ENCODE measurements around the gene CLEC16A.
"Not testable (repeated sequence)": the region's sequence is repeated elsewhere in the genome, so short reads cannot be mapped to it uniquely, and the experiment has no call there.

The CLEC16A gene

DNA sequence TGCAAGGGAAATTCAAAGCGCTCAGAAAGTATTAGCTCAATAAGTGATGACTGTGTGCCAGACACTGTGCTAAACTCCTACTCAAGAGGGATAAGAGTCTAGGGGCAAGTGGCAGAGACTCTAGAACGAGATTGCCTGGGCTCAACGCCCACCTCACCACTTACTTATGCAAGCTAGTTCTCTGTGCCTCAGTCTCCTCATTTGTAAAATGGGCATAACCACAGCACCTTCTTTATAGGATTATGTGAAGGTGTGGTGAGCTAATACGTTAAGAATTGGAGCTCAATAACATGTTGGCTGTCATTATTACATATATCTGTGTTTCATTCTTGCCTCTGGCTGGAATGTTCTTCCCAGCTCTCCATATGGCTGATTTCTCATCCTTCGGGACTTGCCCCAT, 17.5 kb upstream of the CLEC16A start:
- no peak for FAIRE-seq

DNA sequence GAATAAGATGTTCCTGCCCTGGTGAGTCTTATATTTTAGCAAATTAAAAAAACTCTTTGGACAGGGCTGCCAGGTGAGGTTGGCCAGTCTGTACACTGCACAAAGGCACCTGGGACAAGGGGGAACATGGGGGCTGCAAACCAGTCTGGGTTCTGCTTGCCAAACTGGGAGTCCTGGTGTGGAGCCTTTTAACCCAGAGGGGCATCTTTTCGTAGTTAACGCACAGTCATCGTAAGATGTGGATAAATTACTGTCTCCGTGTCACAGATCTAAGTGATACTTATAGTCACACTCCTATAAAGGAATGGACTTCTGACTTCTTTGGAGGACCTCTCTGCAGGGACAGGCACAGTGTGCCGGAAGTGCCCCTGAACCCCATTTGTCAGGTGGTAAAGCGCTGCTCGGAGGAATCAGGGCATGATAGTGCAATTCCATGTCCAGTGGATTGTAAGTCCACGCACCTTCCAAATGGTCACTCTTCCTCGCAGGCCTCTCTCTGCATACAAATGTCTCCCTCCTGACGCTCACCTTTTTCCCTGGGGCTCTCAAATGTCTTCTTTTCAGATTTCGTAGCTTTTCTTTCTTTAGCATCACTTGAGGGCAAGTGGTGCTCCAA, 16.8 kb upstream of the CLEC16A start:
- no peak for FAIRE-seq

DNA sequence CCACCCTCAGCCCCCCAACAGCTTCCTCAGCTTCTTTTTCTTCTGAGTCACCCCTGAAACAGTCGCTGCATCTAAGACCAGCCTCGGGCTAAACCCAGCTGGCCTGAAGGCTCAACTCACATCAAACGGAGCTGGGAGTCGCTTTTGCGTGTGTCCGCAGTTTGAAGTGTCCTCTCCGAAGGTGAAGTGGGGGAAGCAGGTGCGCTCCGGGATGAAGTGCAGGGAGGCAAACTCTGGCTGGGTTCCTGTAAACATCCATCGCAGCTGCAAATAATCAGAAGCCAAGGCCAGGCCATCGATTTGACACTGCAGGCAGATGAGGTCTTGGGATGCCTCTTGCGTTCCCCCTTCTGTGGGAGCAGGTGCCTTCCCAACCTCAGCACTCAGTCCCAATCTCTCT, 15.3 kb upstream of the CLEC16A start:
- FAIRE-seq, result not testable (repeated sequence)

DNA sequence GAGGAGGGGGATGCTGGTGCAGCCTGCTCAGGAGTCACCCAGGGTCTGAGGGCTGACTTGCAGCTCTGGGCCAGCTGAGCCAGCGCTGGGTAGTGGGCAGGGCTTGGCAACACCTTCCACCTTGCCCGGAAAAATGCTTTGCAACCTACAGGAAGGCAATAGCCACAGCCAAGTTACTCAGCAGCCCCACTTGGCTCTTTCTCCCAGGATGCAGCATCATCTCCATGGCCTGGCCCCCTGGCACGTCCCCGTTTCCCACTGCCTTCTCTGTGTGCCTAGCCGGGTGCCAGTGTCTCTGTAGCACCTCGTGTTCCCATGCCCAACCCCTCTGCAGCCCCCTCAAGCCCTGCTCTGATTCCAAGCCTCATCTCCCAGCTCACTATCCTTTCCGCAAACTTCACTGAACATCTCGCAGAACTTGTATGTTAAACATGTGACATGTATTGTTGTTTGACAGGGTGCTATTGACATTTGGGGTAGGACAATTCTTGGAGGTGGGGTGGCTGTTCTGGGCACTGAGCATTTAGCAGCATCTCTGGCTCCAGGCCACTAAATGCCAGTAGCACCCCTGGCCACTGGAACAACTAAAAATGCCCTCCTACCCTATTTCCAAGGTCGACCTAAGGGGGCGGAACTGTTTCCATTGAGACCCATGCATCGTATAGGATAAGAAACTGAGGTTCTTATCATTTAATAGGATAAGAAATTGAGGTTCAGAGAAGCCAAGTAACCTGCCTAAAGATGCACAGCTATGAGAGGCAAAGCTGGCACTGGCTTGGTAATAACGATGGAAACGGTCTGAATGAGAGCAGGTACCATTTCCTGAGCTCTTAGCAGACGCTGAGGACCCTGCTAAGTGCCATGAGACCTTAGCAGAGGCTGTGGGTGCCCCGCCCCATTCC, 14.3 kb upstream of the CLEC16A start:
- no peak for FAIRE-seq

DNA sequence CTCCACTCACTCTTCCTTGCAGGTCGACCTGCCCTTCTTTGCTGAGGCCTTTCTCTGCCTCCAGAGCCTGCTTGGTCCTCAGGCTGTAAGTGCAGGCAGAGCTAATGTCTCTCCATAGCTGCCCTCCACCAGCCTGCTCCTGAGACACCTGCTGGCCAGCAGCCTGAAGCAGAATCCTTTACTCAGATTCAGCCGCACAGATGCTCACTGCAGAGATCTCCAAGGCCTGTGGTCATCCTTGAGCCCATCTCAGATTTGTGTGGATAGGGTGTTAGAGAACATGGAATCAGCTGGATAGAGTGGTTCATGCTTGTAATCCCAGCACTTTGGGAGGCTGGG, 13.6 kb upstream of the CLEC16A start:
- FAIRE-seq, result no peak

DNA sequence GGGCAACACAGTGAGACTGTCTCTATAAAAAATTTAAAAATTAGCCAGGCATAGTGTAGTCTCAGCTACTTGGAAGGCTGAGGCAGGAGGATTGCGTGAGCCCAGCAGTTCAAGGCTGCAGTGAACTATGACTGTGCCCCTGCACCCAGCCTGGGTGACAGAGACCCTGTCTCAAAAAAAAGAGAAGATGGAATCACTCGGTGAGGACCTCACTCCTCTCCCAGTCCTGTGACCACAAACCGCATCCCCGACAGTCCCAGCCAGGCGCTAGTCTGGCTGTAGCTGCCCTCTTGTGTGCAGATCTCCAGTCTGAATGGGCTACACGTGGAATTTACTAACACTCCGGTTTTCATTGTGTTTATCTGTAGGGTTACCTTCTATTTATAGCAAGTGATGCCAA, 13.2 kb upstream of the CLEC16A start:
- FAIRE-seq, result no peak

DNA sequence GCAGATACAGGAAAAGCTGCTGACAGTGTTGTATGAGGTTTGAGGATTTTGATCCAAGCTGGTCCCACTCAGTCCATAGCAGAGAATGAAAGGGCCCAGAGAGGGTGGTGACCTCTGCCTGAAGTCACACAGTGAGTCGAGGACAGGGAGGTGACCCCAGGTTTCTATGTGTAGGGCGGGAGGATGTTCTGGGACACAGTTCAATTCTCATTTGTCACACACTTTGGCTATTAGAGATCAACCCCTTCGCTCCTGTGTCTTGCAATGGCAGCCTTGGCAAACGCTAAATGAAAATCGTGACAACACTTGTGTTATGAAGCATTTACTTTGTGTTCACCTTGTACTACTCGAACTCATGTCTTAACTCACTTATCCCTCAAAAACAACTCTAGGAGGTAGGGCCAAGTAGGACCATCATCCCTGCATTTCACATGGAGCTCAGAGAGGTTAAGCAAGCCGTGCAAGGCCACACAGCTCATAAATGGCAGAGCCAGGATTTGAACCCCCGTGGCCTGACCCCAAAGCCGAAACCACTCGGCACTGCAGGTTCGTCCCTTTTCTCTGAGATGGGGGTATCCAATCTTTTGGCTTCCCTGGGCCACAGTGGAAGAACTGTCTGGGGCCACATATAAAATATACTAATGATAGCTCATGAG, 12.3 kb upstream of the CLEC16A start:
- no peak for FAIRE-seq

DNA sequence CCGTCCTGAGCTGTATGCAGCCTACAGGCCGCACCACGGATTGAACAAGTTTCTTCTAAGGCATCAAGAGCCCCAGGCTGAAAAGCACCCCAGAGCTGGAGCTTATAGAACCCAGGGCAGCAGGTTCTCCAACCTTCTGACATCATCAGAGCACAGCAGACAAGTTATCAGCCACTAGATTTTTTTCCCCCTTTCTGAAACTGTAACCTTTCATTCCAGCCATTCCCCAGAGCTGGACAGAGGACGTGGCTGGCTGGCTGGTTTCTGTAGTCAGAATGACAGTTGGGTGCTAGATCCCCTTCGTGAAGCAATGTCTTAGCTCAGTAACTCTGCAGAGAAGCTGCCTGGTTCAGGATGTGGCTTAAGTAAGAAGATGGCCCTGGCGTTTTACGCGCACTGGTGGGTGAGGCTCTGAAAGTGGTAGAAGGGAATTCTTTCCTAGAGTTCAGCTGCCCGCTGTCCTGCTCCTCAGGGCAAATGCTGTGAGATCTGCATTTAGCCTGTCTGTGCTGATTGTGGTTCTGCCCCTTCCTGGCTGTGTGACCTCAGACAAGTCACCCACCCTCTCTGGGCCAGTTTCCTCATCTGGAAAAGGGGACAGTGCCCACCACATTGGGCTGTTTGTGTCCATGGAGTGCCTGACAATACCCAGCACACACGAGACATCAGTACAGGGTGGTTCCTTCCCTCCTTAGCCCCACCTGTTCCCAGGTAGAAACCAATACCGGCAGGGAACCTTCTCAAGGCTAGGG, 11.2 kb upstream of the CLEC16A start:
- no peak for FAIRE-seq

DNA sequence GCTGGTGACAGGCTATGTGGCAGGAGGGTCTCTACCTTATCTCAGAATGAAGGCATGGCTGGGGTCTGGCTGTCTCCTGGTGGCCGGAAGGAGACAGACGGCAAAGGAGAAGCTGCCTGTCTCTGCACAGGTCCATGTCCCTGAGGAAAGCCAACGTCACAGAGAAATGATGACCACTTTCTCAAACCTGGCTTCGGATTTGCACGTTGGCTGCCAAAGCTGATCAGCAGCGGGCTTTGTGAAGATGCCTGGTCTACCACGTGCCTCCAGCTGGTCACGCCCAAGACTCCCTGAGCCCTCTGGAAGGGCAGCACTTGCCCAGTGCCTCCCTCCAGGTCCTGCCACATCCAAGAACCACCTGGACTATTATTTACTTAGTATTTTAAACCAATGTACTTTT, 10.5 kb upstream of the CLEC16A start:
- FAIRE-seq, result no peak

DNA sequence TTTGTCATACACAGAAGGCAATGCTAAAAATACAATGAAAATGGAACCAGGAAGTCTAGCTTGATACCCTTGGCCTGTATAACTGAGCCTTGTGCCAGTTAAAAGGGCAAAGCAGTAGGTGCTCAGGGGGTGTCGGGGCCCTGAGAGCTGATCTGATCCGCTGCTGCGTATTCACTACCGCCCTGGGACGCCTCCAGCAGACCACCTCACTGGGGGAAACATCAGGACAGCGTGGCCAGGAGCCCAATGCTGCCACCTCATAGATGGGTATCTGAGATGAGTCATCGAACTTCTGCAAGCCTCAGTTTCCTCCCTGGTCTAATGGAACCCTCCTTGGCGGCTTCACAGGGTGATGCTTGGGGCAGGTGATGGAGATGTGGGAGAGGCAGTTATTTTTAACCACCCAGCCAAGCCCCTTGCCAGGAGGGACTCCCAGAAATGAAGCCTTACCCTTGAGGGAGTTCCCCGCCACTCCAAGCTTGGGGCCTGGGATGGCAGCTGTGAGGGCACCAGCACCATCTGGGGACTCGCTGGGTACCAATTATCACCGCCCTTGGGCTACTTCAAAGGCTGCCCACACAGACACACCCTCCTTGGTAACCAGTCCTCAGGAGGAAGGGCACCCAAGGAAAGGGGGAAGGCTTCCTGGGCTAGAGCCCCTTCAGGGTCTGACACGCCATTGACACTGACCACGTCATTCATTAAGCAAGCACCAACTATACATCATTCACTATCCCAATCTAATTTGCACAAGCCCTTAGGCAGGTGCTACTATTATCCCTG, 9.8 kb upstream of the CLEC16A start:
- FAIRE-seq, result no peak

DNA sequence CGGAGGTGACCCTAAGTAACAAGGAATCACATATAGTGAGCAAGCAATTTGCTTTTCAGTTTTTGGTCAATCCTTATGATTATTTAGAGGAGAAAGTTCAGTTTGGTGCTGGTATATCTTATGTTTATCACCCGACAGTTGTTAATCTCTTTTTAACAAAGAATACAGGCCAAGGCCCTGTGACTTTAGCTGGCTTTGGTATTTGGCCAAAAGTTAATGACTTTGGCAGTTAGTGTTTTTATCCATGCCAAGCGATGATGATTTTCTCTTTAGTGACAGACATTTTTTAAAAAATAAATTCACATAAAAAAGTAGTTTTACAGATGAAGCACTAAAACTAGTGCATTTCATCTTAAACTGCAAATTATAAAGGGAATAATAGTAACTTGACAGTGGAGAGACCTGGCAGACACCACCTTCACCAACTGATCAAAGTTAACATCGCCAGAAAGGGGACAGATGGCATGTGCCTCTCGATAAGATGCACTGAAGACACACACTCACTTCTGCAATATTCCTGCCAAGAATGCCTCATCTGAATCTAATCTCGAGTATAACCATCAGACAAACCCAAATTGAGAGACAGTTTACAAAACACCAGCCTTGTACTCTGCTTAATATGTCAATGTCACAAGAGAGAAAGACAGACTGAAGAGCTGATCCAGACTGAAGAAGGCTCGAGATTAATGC, 9.0 kb upstream of the CLEC16A start:
- FAIRE-seq, result no peak

DNA sequence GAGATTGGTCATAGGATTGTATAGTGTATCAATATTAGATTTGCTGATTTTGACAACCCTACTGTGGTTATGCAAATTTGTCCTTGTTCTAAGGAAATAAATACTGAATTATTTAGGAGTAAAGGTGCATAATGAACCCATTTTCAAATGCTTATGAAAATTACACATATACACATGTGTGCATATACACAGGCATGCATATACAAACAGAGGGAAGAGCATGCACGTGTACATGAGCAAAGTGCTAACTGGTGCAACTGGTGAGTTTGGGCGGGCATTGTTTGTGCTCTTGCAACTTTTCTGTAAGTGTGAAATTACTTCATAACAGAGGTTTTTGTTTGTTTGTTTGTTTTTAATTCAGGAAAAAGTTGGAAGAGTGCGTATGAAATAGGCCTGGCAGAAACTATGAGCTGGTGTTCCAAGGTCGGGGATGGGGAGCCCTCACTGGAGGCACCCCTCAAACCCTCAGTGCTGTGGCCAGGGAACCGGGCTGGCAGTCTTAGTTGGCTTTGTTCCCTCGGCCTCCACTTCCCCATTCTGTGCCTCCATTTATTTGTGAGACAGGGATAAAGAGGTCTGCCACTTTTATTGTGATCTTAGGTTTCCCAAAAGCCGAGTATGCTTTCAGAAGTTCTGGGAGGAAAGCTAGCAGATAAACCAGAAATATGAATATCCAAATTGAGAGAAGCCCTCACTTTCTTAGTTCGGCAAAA, 7.9 kb upstream of the CLEC16A start:
- FAIRE-seq, result no peak

DNA sequence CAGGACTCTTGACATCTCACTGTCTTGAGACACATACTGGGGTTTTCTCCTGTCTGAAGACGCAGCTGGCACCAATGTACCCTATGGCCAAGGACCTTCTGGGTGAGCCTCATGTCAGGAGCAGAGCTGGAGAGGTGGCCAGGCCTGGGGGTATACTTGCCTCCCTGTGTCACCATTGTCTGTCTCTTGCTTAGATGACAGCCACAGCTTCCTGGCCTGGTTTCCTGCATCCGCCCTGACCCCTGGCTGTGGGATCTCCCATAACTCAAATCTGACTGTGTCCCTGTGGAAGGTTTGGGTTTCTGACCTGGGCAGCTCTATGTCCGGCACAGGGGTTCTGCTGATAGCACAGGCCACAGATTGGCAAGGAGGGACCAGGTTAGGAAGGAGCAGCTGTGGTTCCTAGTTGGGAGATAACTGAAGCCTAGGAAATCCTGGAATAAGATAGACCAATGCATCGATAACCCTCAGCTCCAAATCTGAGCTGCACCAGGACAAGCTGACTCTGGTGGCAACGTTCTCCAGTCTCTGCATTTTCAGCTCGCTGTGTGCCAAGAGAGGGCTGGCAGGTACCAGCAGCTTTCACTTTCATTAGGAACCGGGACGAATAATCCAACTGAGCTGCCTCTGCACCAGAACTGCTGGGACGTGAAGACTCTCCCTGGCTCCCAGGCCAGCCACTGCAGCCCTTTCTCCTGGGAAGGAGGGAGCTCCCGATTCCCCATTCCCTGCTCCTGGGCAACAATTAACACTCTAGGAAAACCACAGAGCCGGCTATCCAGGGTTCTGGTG, 7.1 kb upstream of the CLEC16A start:
- no peak for FAIRE-seq

DNA sequence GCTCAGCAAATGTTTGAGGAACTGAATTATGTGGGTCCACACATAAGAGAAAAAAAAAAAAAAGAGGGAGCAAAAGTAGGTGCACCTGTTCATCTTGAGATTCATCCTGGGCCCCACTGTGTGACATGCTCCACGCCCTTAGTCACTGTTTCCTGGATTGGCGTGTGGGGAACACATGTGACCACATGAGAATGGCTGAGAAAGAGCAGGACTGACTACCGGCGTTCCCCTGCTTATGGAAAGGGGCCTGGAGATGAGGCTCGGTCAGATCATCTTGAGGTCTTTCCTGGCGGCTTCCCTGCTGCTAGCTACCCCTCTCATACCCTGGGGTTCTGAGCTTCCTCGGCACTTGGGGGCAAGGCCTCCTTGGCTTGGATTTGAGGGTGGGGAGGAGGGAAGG, 6.0 kb upstream of the CLEC16A start:
- no peak for FAIRE-seq

DNA sequence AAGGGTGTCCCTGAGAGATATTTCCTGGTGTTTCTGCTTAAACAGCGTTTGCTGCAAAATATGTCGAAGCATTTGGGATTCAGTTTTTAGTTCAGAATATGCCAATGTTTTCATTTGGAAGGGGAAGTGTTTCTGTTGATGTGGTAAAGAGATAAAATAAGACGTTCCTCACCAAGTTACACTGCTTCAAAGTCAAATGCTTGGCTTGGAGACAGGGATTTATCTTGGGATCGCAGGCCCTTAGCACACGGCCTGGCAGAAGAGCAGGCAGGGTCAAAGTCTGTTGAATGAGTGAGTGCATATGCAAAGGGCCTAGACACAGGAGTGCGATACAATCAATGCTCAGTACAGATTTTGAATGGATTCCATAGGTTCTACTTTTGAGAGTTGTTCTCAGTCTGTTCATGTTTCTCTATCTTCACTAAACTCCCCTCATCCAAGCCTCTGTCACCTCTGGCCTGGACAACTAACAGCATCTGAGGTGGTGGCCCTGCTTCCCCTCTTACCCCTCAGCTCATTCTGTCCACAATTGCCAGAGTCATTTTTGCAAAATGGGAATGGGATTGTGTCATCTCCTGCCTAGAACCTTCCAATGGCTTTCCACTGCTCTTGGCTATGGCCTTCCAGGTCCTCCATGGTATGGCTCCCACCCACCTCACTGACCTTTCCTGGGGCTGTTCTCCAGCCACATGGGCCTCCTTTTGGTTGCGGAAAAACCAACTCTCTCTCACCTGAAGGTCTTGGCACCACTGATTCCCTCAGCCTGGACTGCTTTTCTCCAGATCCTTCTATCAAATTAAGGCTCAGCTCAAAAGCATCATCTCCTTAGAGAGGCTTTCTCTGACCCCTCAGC, 5.3 kb upstream of the CLEC16A start:
- FAIRE-seq, result no peak

DNA sequence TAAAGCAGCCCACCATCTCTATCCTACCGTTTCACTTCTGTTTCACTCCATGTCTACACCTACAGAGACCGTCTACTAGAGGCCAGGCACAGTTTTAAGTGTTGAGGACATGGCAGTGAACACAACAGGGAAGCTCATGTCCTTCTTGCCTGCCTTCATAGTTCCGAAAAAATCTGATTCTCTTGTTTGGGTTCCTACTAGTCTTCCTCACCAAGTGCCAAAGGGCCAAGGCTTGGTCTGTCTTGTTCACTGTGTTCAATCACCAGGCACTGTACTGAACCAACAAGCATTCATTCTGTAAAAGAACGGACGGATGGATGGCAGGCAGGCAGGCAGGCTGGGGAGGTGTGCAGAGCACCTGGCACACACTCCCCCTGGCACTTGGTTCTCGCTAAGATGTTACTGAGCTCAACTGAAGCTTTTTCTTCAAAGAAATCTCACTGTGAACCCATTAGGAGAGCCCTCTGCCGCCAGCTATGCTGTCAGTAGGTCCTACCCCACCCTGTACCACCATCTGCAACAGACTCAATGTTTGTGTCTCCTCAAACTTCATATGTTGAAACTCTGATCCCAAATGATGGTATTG, 4.6 kb upstream of the CLEC16A start:
- no peak for FAIRE-seq

DNA sequence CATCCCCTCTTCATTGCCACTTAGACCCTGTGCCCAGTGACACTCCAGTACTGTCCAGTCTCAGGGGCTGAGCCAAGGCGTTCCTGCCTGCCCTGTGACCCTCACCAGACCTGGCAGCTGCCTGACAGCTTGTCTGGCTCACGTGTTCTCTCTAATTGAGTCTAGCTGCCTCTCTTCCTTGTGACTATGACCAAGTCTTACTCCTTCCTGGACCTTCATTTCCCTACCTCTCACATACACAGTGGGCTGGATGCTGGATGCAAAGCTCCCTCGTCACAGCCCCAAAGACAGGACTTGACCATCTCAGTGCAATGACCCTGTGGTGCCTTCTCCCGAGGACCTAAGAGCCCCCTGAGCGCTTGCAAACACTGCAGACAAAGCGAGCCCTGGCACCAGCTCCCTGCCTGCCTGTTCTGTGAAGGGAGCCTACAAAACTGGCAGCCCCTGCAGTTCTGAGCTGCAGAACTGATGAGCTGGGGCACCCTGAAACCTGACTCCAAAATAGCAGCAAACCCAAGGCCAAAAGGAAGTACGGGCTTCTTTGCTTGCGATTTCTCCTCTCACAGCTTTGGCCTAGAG, 3.8 kb upstream of the CLEC16A start:
- FAIRE-seq, result no peak

DNA sequence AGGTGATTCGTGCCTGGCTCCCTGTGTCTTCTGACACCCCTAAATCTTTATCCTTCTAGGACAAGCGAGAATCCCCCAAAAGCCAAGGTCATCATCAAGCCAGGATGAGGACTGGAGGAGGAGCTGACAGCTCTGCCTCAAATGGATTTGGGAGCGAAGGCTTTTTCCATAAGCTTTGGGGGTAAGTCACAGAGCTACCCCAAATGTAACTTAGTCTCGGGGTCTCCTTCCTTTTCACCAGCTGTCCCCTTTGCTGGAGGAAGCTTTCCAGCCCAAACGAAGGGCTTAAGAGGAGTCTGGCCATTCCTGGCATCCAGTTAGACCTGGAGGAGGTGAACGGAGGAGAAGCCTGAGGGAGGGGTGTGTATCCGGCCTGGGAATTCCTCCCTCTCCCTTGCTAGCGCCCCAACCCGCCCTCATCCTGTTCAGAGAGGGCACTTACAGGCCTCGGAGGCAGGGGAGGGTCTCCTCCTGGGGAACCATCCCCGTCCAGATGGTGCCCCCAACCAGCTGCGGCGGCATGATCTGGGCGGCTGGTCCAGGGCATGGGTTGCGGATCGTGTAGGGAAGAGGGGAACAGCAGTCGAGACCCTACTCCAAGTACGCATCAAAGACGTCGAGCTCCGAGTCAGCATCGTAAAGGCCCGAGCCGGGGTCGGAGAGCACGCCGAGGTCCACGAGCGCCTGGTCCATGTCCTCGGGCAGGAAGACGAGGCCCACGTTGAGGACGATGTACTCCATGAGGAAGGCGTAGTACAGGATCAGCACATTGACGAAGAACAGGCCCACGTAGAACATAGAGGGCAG, 3.0 kb upstream of the CLEC16A start:
- FAIRE-seq, result no peak
